ENCODE data around the gene TMCO4.
"Not testable (repeated sequence)": the region's sequence is repeated elsewhere in the genome, so short reads cannot be mapped to it uniquely, and the experiment has no call there.

TMCO4 gene

DNA sequence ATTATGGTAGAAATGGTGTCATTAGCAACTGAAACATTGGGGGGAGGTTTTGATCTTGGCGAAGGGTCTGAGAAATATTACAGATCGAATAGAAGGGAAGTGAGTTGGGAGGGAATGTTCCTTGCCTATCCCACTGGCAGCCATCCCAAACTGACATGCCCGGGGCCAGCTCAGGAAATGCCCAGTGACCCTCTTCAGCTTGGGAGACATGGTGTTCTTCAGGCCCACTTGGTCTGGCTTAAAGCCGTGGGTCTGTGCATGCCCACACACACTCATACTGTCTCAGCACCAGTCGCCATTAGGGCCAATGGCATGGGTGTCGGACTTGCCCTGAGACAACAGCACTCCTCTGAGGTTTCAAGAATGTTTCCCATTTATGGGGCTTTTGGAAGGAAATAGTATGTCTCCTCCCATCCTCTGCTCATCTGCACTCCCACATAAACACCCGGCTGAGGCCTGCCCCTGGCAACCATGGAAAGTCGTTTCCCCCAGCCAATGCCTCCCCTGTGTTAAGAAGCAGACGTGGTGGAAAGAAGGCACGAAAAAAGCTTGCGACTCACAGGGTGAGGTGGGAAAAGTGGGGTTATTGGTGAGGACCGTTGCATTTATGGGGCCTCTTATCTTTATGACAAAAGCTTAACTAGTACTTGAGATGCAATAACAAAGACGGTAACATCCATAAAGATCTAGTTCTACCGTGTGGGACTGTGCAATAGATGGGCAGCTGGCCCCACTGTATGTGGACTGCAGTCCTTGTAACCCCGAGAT lies 13.3 kb upstream of the TMCO4 start:
- no peak for DNase-seq

DNA sequence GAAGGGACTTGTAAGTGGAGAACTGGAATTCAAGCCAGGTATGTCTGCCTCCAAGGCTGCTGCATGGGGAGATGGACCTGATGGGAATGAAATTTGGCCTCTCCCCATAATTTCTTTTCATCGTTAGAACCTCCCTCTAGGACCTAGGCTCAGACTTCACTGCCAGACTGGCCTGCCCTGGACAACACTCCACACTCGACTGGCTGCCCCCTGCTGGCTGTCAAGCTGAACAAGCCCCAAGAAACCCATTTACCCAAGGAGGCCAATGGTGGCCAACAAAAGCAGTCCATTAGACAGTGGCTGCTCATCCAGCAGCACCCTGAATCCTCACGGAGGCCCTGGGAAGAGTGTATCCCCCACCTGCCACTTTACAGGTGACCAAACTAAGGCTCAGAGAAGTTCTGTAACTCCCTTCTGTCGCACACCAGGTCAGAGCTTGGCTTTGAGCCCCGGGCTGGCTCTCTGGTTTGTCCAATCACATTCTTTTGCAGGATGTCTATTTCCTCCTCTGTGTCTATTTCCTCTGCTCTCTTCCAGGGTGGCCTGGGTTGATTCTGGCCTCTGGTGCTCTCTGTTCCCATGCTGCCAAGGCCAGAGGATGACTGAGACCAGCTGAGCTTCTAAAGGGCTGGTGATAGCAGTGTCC lies 11.6 kb upstream of the TMCO4 start:
- DNase-seq, result peak; percentile 73

DNA sequence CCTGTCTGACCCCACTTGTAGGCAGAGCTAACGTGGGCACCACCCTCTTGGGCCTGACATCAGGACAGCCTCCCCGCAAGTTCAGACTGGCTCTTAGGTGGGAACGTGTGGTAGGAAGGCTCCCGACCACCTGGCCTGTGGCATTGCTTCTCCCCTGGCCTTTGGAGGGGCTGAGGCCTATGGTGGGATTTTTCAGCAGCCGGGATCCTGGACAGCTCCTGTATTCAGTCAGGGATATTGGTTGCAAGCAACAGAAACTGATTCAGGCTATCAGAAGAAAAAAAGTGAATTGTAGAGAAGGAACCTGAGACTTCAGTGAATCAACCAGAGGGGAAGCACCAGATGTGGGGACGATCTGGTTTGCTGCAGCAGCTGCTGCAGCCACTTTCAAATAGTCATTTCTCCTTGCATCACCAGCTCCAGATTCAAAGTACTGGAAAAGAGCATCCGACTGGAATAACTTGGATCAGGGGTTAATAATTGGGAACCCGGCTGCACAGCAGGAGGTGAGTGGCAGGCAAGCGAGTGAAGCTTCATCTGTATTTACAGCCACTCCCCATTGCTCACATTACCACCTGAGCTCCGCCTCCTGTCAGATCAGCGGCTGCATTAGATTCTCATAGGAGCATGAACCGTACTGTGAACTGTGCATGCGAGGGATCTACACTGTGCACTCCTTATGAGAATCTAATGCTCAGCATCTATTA lies 9.5 kb upstream of the TMCO4 start:
- no peak for DNase-seq

DNA sequence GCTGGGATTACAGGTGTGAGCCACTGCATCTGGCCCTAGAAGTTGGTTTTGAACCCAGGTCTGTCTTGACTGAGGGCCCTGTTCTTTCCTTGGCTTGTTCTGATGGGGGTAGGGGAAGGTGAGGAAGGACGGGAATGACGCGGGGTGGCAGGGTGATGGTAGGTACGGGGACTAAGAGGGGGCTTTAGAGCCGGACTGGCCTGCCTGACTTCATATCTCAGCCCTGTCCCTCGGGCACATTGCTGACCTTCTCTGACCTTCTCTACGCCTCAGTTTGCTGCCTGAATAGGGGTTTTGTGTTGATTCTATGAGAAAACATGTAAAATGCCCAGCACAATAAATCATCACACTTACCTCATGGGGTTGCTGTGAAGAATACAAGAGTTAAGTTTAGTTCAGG lies 8.6 kb upstream of the TMCO4 start:
- DNase-seq, result no peak

DNA sequence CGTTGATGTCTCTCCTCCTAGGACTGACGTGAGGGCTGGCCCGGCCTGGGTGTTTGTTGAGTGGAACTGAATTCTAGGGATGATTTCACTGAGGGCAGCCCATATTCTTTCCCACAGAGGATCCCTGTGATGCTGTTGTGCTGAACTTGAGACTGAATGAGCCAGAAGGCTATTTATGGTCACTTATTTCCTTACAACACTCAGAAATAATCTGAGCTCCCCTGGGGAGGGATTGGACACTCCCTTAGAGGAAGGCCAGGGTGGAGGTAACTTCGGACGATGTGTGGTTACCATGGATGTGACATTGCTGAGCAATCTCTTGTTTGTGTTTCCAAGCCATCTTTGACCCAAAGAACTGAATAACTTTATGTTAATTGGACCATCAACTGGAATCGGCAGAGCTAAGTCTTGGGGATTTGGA lies 5.1 kb upstream of the TMCO4 start:
- DNase-seq, result no peak

DNA sequence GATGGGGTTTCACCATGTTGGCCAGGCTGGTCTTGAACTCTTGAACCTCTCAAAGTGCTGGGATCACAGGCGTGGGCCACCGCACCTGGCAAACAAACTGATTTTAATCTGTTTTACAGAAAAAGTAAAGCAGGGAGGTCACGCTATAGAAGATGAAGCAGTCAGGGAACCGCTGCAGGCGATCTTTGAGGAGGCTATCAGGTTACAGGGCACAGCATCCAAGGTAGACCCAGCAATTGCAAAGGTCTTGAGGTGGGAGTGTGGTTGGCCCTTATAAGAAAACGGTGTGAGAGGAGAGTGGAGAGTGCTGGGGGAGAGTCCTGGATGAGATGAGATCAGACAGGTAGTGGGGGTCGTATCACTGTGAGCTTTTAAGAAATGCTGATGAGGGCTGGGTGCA lies 2.6 kb upstream of the TMCO4 start:
- DNase-seq, result no peak

DNA sequence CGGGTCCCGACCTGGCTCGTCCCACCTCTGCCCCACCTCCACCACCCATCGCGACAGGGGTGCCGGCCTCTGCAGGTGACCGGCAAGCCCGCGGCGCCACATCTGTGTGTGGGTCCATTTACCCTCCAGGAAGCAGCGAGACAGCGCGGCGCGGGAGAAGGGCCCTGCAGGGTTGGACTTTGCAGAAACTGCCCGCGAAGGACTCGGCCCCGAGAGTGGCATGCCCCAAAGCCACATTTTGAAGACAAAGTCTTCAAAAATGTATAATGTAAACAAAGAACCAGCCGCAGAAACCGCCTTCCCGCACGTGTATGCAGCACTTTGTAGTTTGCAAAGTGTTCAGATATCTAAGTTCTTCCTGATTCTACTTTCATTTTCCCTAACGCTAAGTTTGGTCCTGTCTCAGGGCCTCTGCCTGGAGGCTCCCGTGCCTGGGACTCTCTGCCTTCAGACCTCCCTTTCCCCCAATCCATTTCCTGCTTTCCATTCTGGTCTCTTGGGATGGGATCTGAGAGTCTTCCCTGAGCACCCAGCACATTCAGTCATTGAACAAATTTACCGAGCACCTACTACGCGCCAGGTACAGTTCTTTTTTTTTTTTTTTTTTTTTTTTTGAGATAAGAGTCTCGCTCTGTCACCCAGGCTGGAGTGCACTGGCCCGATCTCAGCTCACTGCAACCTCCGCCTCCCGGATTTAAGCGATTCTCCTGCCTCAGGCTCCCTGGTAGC lies 524 bp upstream of the TMCO4 start:
- peak; percentile 63 for DNase-seq

DNA sequence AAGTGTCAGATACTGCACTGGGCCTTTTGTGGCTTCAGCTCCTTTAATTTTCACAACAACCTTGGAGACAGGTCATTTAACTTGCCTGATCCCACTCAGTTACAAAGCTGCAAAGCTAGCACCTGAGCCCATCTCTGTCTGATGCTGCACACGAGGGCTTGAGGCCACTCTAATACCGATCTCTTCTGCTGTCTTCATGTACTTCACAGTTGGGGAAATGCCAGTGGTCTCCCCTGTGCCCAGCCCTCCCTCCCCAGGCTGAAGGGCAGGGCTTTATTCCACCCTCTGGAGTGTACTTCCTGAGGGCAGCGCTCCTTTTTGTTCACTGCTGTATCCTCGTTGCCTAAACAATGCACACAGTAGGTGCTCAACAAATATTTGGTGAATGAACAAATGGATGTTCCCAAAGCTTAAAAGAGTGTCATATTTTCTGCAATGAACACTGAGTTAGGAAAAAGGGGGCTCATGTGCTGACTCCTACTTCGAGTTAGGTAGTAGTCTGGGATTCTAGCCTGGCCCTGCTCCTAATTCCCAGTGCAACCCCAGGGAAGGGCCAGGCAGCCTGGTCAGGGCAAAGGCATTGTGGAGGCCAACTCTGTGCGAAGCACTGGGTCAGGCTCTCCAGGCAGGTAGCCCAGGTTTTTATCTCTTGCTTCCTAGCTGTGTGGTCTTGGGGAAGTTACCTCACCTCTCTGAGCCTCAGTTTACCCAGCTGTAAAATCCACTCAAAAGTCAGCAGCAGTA lies 1.1 kb downstream of the TMCO4 start:
- DNase-seq, result no peak

DNA sequence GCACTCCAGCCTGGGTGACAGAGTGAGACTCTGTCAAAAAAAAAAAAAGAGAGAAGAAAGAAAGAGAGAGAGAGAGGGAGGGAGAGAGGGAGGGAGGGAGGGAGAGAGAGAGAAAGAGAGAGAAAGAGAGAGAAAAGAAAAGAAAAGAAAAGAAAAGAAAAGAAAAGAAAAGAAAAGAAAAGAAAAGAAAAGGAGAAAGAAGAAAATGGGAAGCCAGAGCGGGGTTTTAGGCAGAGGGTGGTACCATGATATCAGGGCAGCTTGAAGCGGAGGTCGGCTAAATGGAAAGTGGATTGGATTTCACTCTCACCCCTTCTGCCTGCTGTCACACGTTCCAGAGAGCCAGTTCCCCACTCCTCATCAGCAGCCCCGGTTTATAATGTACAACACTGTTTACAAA lies 1.9 kb downstream of the TMCO4 start:
- DNase-seq, result no peak

DNA sequence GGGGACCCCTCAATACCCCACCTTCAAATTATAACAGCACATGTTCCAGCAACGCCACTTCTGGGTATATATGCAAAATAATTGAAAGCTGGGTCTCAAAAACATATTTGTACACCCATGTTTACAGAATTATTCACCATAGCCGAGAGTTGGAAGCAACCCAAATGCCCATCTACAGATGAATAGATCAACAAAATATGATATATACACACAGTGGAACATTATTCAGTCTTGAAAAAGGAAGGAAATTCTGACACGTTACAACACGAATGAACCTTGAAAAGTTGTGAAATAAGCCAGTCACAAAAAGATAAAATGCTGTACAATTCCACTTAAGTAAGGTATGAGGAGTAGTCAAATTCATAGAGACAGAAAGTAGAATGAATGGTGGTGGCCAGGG lies 5.1 kb downstream of the TMCO4 start:
- DNase-seq, result no peak

DNA sequence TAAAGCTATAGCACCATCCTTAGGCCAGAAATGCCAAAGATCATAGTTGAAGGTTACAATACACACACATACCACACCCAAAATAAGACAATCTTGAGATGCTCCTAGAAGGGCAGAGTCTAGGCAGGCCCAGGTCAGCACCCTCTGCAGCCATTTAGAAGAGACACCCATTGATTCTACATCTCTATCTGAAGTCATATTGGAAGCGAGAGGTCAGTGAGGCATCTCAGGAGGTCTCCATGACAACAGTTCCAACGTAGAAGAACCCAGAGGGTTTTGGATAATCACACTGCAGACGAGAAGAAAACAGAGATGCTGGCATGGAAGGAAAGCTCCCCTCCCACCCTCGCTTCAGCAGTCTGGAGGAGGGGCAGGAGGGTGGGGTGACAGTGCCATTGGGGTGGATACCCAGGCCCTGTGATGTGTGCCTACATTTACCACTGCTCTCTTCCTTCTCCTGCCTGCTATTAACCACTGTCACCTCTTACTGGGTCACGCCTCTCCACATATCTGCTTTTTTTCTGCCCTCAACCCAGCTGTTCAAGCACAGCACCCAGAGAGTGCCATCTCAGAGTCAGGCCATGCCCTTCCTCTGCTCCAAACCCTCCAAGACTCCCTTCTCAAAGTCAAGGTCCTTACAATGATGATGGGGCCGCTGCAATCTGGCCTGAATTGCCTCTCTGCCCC lies 6.2 kb downstream of the TMCO4 start:
- no peak for DNase-seq

DNA sequence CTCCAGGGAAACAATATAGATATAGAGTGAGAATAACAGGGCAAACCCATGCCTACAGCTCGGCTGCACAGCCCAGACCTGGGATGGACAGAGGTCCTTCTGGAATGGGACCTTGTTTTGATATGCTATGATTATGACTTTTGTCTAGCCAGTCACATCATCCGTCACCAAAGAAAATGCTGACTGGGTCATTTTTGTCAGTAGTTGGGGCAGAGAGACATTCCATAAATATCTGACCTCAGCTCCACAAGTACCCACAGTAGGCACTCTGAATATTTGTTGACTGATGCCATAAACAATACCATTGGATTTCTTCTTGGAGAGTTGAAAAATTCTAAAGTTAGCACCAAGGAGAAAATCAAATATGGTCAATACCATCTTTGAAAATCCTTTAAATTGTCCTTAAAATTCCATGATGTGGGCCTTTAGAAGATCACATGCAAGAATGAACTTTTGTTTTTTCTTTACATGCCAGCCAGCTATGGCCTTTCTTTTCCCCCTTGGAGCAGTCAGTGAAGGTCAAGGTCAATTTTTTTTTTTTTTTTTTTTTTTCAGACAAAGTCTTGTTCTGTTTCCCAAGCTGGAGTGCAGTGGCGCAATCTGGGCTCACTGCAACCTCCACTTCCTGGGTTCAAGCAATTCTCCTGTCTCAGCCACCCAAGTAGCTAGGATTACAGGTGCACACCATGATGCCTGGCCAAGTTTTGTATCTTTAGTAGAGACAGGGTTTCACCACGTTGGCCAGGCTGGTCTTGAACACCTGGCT lies 7.3 kb downstream of the TMCO4 start:
- DNase-seq, result no peak

DNA sequence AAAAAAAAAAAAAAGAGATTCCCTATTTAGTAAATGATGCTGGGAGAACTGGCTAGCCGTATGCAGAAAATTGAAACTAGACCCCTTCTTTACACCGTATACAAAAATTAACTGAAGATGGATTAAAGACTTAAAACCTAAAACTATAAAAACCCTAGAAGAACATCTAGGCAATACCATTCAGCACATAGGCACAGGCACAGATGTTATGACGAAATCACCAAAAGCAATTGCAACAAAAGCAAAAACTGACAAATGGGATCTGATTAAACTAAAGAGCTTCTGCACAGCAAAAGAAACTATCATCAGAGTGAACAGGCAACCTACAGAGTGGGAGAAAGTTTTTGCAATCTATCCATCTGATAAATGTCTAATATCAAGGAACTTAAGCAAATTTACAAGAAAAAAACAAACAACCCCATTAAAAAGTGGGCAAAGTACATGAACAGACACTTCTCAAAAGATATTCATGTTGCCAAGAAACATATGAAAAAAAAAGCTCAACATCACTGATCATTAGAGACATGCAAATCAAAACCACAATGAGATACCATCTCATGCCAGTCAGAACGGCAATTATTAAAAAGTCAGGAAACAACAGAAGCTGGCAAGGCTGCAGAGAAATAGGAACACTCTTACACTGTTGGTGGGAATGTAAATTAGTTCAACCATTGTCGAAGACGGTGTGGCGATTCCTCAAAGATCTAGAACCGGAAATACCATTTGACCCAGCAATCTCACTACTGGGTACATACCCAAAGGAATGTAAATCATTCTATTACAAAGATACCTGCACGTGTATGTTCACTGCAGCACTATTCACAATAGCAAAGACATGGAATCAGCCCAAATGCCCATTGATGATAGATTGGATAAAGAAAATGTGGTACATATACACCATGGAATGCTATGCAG lies 9.4 kb downstream of the TMCO4 start:
- not testable (repeated sequence) for DNase-seq

DNA sequence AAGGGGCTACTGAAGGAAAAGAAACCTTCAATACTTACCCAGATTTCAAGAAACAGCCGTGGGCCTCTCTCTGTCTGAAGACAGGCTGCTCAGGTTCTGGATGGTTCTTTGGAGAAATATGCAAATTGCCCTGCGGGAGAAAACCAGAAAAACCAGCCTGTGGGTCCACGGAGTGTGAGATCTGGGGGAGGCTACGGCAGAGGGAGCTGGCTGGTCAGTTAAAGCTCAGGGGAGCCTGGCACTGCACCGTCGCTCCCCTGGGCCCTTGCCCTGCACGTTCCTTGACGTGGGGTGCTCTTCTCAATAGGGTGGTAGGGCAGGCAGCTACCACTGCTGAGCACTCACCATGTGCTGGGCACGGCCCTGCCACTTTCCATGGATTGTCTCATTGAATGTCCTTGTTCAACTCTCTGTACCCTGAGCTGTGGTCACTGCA lies 12.7 kb downstream of the TMCO4 start:
- DNase-seq, result no peak

DNA sequence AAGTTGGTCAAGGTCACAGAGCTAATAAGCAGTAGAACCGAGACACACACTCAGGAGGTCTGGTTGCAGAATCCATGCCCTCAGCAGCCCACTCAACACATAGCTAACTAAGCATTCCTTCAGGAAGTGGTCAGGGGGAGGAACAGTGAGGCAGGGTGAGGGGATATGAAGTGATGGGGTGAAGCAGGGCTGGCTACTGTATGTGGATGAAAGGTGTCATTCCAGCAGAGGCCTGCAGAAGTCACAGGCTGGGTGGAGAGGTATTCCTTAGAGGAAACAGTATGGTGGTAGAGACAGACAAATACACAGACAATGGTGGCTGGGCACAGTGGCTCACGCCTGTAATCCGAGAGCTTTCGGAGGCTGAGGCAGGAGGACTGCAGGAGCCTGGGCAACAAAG lies 14.1 kb downstream of the TMCO4 start:
- DNase-seq, result no peak

DNA sequence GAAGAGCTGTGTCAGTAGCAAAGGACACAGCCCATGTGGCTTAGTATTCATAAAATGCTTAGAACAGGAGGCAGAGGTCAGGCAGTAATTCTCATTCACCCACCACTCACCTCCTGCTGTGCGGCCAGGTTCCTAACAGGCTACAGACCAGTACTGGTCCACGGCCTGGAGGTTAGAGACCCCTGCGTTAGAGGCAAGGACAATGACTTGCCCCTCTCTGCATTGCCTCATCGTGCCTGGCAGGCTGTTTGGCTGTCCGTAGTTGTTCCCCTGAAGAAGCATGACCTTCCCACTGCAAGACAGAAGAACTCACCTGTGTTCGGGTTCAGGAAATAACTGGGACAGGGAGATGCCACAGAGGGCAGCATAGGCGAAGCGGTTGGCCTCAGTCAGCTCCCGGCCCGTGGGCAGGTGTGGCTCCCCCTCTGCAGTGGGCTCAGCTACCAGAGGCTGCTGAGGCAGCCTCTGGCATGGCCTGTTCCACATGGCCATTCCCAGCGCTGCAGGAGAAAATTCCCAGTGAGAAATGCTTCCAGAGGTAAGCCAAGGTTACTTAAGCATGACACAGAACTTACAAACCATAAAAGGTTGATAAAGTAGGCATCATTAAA lies 19.3 kb downstream of the TMCO4 start:
- no peak for DNase-seq

DNA sequence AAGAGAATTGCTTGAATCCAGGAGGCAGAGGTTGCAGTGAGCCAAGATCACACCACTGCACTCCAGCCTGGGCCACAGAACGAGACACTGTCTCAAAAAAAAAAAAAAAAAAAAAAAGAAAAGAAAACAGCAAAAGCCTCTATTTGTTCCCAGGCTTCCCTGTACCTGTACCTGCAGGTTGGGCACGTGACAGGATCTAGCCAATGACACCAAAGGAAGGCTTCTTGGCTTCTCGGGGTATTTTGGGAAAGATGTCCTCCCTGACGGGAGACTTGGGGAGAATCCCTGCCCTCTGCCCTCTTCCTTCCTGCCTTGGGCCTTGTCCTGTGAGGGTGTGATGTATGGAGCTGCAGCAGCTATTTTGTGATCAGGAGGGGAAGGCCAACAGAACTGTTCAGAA lies 22.8 kb downstream of the TMCO4 start:
- DNase-seq, result no peak

DNA sequence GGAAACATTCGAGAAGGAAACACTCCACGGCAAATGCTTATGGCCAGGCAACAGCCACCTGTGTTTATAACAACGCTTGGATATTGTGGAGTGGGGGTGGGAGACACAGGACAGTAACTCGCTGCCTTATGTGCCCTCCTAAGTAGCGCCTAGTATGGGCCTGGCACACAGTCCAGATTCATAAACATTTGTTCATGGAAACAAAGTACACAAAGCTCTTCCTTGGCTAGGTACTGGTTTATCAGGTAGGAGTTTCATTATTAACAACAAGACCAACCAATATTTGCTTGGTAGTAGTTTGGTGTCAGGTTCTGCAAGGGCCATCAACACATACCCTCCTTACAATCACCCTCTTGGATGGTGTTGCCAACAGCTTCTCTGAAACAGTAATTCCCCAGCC lies 23.4 kb downstream of the TMCO4 start:
- no peak for DNase-seq

DNA sequence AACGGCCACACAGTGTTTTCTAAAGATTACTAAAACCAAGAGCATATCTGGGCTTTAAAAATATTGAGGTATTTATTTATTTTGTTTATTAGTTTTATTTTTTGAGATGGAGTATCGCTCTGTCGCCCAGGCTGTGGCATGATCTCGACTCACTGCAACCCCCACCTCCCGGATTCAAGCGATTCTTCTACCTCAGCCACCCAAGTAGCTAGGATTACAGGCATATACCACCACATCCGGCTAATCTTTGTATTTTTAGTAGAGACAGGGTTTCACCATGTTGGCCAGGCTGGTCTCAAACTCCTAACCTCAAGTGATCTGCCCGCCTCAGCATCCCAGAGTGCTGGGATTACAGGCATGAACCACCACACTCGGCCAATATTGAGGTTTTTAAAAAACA lies 23.9 kb downstream of the TMCO4 start:
- DNase-seq, result no peak

DNA sequence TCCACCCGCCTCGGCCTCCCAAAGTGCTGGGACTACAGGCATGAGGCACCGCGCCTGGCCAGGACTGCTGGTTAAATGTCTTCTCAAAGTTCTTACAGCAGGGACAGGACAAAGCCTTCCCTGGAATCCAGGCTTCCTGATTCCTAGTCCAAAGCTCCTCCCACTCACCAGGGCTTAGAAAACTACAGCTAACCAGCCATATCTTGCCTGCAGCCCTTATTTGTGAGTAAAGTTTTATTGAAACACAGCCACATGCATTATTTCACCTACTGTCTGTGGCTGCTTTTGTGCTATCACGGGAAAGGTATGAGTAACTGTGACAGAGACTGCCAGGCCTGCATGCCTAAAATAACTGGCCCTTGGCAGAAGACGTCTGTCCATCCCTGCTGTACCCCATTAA lies 24.4 kb downstream of the TMCO4 start:
- DNase-seq, result no peak
